Calu3 (cell line): ENCODE measurements around the gene DNAH7. TPM values are rescaled to one million over a fixed set of nuclear protein-coding genes. Genes with fewer than 3 reads are reported as not detected.

Source experiments
- BruUV-seq: library from RNA; stranded (reverse); fragments of 400-500 nt; replicated peaks from 2 replicates; lab custom pipeline; 2021; lab: Mats Ljungman, UMichigan
- CTCF ChIA-PET: fragments of 300-600 bp; sonication (Branson Sonifier 250); formaldehyde crosslinking; loops from one replicate; lab custom pipeline; 2022; ENCODE audit warnings: antibody characterized with exemption; lab: Charles Lee
- DNase-seq: peaks from one replicate; pipeline ENCODE4 v3.0.0; 2022
- H3K27ac Mint-ChIP-seq: one replicate; pipeline ENCODE4 v1.8.0; 2022; ENCODE audit warnings: mixed read lengths; ENCODE audit not compliant: unreplicated experiment
- H3K27me3 Mint-ChIP-seq: one replicate; pipeline ENCODE4 v1.8.0; 2022; ENCODE audit warnings: mixed read lengths; ENCODE audit not compliant: unreplicated experiment
- H3K36me3 Mint-ChIP-seq: one replicate; pipeline ENCODE4 v1.8.0; 2022; ENCODE audit warnings: mild to moderate bottlenecking, moderate library complexity, mixed read lengths; ENCODE audit not compliant: insufficient read depth, unreplicated experiment
- H3K4me1 Mint-ChIP-seq: one replicate; pipeline ENCODE4 v1.8.0; 2022; ENCODE audit warnings: mild to moderate bottlenecking, low read depth, mixed read lengths; ENCODE audit not compliant: unreplicated experiment
- H3K4me3 Mint-ChIP-seq: one replicate; pipeline ENCODE4 v1.8.0; 2022; ENCODE audit warnings: mild to moderate bottlenecking, low read depth, moderate library complexity, mixed read lengths; ENCODE audit not compliant: unreplicated experiment
- H3K9me3 Mint-ChIP-seq: one replicate; pipeline ENCODE4 v1.8.0; 2022; ENCODE audit warnings: low read depth, mixed read lengths; ENCODE audit not compliant: unreplicated experiment
- CTCF ChIP-seq: fragments of 200-600 bp; IDR thresholded peaks from one replicate; pipeline ENCODE4 v1.8.0; 2022; ENCODE audit warnings: antibody characterized with exemption; ENCODE audit not compliant: unreplicated experiment
- intact Hi-C: fragments of 100-400 bp; cut with micrococcal nuclease; formaldehyde crosslinking; loops from one replicate; pipeline ENCODE4 v1.10.0; 2022; ENCODE audit not compliant: unreplicated experiment
- total RNA-seq: library from RNA; stranded (reverse); gene quantifications from 2 replicates; pipeline ENCODE4 v1.2.3, GENCODE V29; 2022

DNAH7 gene
- total RNA-seq, 1 experiment from 2014 or later = 2.5 TPM

- DNase-seq = no peak
- H3K9me3 Mint-ChIP-seq = no peaks in the 10 kb centered on the region
- H3K4me1 Mint-ChIP-seq = no peaks in the 10 kb centered on the region
- intact Hi-C loops = no loop called here
- H3K27me3 Mint-ChIP-seq = no peaks in the 10 kb centered on the region
- H3K4me3 Mint-ChIP-seq = no peak overlapping the region
- CTCF ChIA-PET = no interaction called here
- no peak for TF ChIP-seq CTCF
- no TSS peak for BruUV-seq
- H3K36me3 Mint-ChIP-seq = no peaks in the 10 kb centered on the region
- no peak overlapping the region for H3K27ac Mint-ChIP-seq
These were observed 263.2 kb downstream of the DNAH7 start for GRCh38 chr2:195805283-195805976.

GRCh38 chr2:195795879-195796278 lies 272.8 kb downstream of the DNAH7 start:
- H3K27me3 Mint-ChIP-seq = no peaks in the 10 kb centered on the region
- no peak overlapping the region for H3K4me3 Mint-ChIP-seq
- H3K27ac Mint-ChIP-seq = no peak overlapping the region
- intact Hi-C loops = no loop called here
- H3K4me1 Mint-ChIP-seq = peaks cover 9% of the 10 kb centered on the region
- H3K36me3 Mint-ChIP-seq = no peaks in the 10 kb centered on the region
- no peak for DNase-seq
- no peak for TF ChIP-seq CTCF
- BruUV-seq = no TSS peak
- CTCF ChIA-PET = no interaction called here
- H3K9me3 Mint-ChIP-seq = no peaks in the 10 kb centered on the region

GRCh38 chr2:195793881-195794280 lies 274.8 kb downstream of the DNAH7 start:
- no peaks in the 10 kb centered on the region for H3K36me3 Mint-ChIP-seq
- intact Hi-C loops = no loop called here
- H3K27ac Mint-ChIP-seq = no peak overlapping the region
- H3K9me3 Mint-ChIP-seq = no peaks in the 10 kb centered on the region
- no peak overlapping the region for H3K4me3 Mint-ChIP-seq
- H3K4me1 Mint-ChIP-seq = peaks cover 9% of the 10 kb centered on the region
- CTCF ChIA-PET = interaction anchor here (0.6 kb wide), 1 partner anchor 143 kb away, joined by 3 read pairs; no protein-coding TSS in a partner anchor
- no peak for TF ChIP-seq CTCF
- DNase-seq = no peak
- BruUV-seq = no TSS peak
- no peaks in the 10 kb centered on the region for H3K27me3 Mint-ChIP-seq

- no peak for DNase-seq
These were observed 286.5 kb downstream of the DNAH7 start for GRCh38 chr2:195782156-195782555.

More at GRCh38 chr2:195782156-195782555, 286.5 kb downstream of the DNAH7 start:
- no peak for TF ChIP-seq CTCF
- no TSS peak for BruUV-seq
- Mint-ChIP-seq H3K9me3 (no peaks in the 10 kb centered on the region), H3K4me1 (no peaks in the 10 kb centered on the region), H3K4me3 (no peak overlapping the region), H3K27me3 (no peaks in the 10 kb centered on the region), H3K27ac (no peak overlapping the region), H3K36me3 (no peaks in the 10 kb centered on the region)
- intact Hi-C loops = no loop called here
- CTCF ChIA-PET = no interaction called here
